Hematopoietic multipotent progenitor cell treated with erythropoietin and hydrocortisone succinate and interleukin-3 and kit ligand, for 15 days (in vitro differentiated cells): ENCODE results near the gene HTR6.
"Not testable (repeated sequence)": the region's sequence is repeated elsewhere in the genome, so short reads cannot be mapped to it uniquely, and the experiment has no call there.

ENCODE experiments used
- DNase-seq: peaks from one replicate; pipeline ENCODE4 v3.0.0-alpha.2; 2015; ENCODE audit warnings: low spot score

HTR6 gene

GRCh38 chr1:19664453-19665185 lies at the start of gene HTR6:
TSS of gene HTR6 (plus strand) at chr1:19664875. CDS start at chr1:19665754, 879 bp downstream.
- DNase-seq = no peak

GRCh38 chr1:19615438-19615837 lies 49.2 kb upstream of the HTR6 start:
- DNase-seq = no peak

GRCh38 chr1:19616489-19616888 lies 48.2 kb upstream of the HTR6 start:
- DNase-seq = no peak

- DNase-seq = no peak
Observed at GRCh38 chr1:19617376-19617775, 47.3 kb upstream of the HTR6 start.

GRCh38 chr1:19618428-19618827 lies 46.2 kb upstream of the HTR6 start:
- no peak for DNase-seq

- no peak for DNase-seq
Observed at GRCh38 chr1:19619697-19620384, 44.8 kb upstream of the HTR6 start.

GRCh38 chr1:19620786-19621185 lies 43.9 kb upstream of the HTR6 start:
- no peak for DNase-seq

- no peak for DNase-seq
Observed at GRCh38 chr1:19621274-19621950, 43.3 kb upstream of the HTR6 start.

- DNase-seq = no peak
Observed at GRCh38 chr1:19622204-19622603, 42.5 kb upstream of the HTR6 start.

- no peak for DNase-seq
Observed at GRCh38 chr1:19623523-19623922, 41.2 kb upstream of the HTR6 start.

- no peak for DNase-seq
Observed at GRCh38 chr1:19625291-19625937, 39.3 kb upstream of the HTR6 start.

GRCh38 chr1:19628879-19629278 lies 35.8 kb upstream of the HTR6 start:
- DNase-seq = no peak

GRCh38 chr1:19629357-19629756 lies 35.3 kb upstream of the HTR6 start:
- DNase-seq = no peak

GRCh38 chr1:19630192-19630591 lies 34.5 kb upstream of the HTR6 start:
- DNase-seq = not testable (repeated sequence)

- DNase-seq = no peak
Observed at GRCh38 chr1:19630720-19631395, 33.8 kb upstream of the HTR6 start.

- no peak for DNase-seq
Observed at GRCh38 chr1:19632211-19632610, 32.5 kb upstream of the HTR6 start.

GRCh38 chr1:19633106-19633505 lies 31.6 kb upstream of the HTR6 start:
- DNase-seq = no peak

GRCh38 chr1:19635064-19635463 lies 29.6 kb upstream of the HTR6 start:
- DNase-seq = not testable (repeated sequence)

- DNase-seq = no peak
Observed at GRCh38 chr1:19635646-19636045, 29.0 kb upstream of the HTR6 start.

GRCh38 chr1:19636065-19636464 lies 28.6 kb upstream of the HTR6 start:
- DNase-seq = no peak

- not testable (repeated sequence) for DNase-seq
Observed at GRCh38 chr1:19636749-19637148, 27.9 kb upstream of the HTR6 start.

GRCh38 chr1:19637606-19638005 lies 27.1 kb upstream of the HTR6 start:
- DNase-seq = no peak
